Bronchial epithelial cell (primary cell): ENCODE results near the gene DNTT. TPM values are rescaled to one million over a fixed set of nuclear protein-coding genes. Genes with fewer than 3 reads are reported as not detected.

Experiments
- DNase-seq: peaks from one replicate; pipeline ENCODE4 v3.0.0-alpha.2; 2010; ENCODE audit warnings: low read depth
- FAIRE-seq: peaks from 2 replicates; lab custom pipeline; 2011; peaks lifted over from hg19 to GRCh38; lab: Jason Lieb, UNC
- H3K27me3 ChIP-seq: 2 replicates; pipeline ENCODE4 v1.5.1; 2011; ENCODE audit warnings: low read length; ENCODE audit not compliant: control insufficient read depth, insufficient read depth
- H3K36me3 ChIP-seq: 2 replicates; pipeline ENCODE4 v1.5.1; 2011; ENCODE audit warnings: low read length; ENCODE audit not compliant: control insufficient read depth, insufficient read depth
- H3K4me3 ChIP-seq: 2 replicates; pipeline ENCODE4 v1.5.1; 2011; ENCODE audit warnings: mild to moderate bottlenecking, low read depth, low read length, control low read depth
- total RNA-seq: library from RNA; depleted of rRNA; stranded (reverse); fragments of >200 nt; gene quantifications from 2 replicates; pipeline ENCODE4 v1.2.1, GENCODE V29; 2014
- TF ChIP-seq, protein P1 (sequence below): IDR thresholded peaks from 2 replicates; pipeline ENCODE4 v1.5.1; 2011; ENCODE audit warnings: mild to moderate bottlenecking, moderate library complexity, low read length, control low read depth, inconsistent platforms; ENCODE audit not compliant: insufficient read depth, severe bottlenecking

DNTT gene
- total RNA-seq, 1 donor from 2014 or later: not detected

DNA sequence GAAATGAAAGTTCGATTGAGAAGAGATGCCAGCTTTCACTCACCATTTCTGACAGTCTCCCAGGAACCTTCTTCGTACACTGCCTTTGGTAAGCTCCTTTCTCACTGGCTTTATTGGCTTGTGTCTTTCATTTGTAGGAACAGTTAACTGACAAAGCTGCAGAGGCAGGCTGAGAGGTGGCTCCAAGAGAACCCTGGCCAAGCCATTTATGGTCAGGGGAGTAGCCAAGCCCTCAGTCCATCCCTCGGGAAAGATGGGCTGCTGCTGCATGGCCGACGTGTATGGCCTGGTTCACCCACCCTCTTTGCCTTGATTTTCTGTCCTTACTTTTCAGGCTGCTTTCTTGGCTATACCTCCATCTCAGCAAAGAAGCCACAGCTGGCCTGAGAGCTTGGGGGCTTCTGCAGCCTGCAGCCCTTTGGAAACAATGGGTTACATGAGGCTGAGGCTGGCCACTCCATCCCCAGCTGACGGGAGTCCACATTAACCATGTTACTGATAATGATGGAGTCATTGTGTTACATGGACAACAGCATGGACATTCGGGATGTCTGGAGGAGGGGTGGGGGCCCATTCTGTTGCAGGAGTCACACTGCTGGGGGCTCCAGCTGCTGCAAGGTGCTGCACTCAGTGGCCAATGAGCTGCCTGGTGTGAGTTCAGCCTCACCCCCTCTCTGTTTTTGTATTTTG is 54.8 kb downstream of the DNTT start, which contains the start of gene OPALIN:
TSS of gene OPALIN (minus strand) at position 152 of the 690 bp plus-strand sequence. CDS start at position 46, 106 bp downstream.
- TF ChIP-seq, protein P1, sequence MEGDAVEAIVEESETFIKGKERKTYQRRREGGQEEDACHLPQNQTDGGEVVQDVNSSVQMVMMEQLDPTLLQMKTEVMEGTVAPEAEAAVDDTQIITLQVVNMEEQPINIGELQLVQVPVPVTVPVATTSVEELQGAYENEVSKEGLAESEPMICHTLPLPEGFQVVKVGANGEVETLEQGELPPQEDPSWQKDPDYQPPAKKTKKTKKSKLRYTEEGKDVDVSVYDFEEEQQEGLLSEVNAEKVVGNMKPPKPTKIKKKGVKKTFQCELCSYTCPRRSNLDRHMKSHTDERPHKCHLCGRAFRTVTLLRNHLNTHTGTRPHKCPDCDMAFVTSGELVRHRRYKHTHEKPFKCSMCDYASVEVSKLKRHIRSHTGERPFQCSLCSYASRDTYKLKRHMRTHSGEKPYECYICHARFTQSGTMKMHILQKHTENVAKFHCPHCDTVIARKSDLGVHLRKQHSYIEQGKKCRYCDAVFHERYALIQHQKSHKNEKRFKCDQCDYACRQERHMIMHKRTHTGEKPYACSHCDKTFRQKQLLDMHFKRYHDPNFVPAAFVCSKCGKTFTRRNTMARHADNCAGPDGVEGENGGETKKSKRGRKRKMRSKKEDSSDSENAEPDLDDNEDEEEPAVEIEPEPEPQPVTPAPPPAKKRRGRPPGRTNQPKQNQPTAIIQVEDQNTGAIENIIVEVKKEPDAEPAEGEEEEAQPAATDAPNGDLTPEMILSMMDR: no peak
- no peaks in the 10 kb centered on the region for H3K27me3 ChIP-seq

GRCh38 chr10:96359616-96360015 is 55.4 kb downstream of the DNTT start:
- no peaks in the 10 kb centered on the region for H3K27me3 ChIP-seq
- no peak for FAIRE-seq

More for the DNA sequence above, 54.8 kb downstream of the DNTT start, which contains the start of gene OPALIN:
- no peak within 1 kb of the TSS for H3K4me3 ChIP-seq
- DNase-seq (no peak), FAIRE-seq (no peak)
- no peaks in the 10 kb centered on the region for H3K36me3 ChIP-seq

GRCh38 chr10:96360331-96360730 is 56.1 kb downstream of the DNTT start:
- no peaks in the 10 kb centered on the region for H3K36me3 ChIP-seq
- no peaks in the 10 kb centered on the region for H3K27me3 ChIP-seq
- H3K4me3 ChIP-seq: no peak overlapping the region
- no peak for DNase-seq
- TF ChIP-seq, protein P1: no peak
- FAIRE-seq: no peak

More at GRCh38 chr10:96359616-96360015, 55.4 kb downstream of the DNTT start:
- DNase-seq: no peak
- TF ChIP-seq, protein P1: no peak
- H3K4me3 ChIP-seq: no peak overlapping the region
- no peaks in the 10 kb centered on the region for H3K36me3 ChIP-seq

- FAIRE-seq: no peak
- no peak overlapping the region for H3K4me3 ChIP-seq
- DNase-seq: no peak
- no peaks in the 10 kb centered on the region for H3K36me3 ChIP-seq
- TF ChIP-seq, protein P1: no peak
- no peaks in the 10 kb centered on the region for H3K27me3 ChIP-seq
These were observed 56.5 kb downstream of the DNTT start for GRCh38 chr10:96360766-96361165.

- TF ChIP-seq, protein P1: no peak
- H3K36me3 ChIP-seq: no peaks in the 10 kb centered on the region
- FAIRE-seq: no peak
- no peak overlapping the region for H3K4me3 ChIP-seq
- no peak for DNase-seq
- H3K27me3 ChIP-seq: no peaks in the 10 kb centered on the region
These were observed 61.3 kb downstream of the DNTT start for GRCh38 chr10:96365571-96365970.

- no peaks in the 10 kb centered on the region for H3K27me3 ChIP-seq
- H3K36me3 ChIP-seq: no peaks in the 10 kb centered on the region
- peak; percentile 48 for DNase-seq
- TF ChIP-seq, protein P1: no peak
- H3K4me3 ChIP-seq: no peak overlapping the region
- FAIRE-seq: no peak
These were observed 62.3 kb downstream of the DNTT start for GRCh38 chr10:96366508-96366907.
